GM04503 (cell line): ENCODE results near the gene PTPA.
A peak's percentile ranks its signal among the peaks of the same experiment; 100 is the strongest.

Experiments used
- DNase-seq: peaks from one replicate; pipeline ENCODE4 v3.0.0-alpha.2; 2012; ENCODE audit warnings: low read depth

Gene PTPA

DNA sequence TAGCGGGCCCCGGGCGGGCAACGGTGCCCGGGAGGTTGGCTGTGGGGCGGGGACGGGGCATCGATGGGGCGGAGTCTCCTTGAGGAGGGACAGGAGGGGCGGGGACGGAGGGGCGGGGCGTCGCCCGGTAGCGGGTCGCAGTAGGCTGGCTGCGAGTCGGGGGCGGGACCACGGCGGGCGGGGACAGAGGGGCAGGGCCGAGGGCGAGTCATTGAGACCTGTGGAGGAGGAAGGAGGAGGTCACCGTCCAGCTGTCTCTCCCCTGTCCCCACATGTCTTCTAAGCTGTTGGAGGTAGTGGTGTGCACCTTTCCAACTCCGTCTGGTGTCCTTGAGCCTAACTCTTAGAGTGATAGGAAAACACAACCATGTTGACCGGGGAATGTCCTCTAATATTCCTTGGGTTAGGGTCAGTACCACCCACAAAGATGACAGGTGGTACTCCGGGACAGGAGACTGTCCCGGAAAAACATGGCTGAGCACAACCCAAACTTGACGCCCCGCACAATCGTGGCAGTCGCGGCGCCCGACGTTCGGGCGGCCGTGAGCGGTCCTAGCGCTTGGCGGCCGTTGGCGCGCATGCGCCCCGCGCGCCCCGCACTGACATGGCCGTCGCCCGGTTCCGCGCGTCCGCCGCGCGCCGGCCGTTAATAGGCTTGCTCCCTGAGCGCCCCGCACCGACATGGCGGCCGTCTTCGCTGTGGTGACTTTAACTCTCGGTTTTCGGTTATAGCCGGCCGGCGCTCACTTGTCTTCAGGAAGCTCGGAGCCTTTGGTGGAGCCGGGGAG lies at the start of gene PTPA, which contains the start of gene CRAT:
PTPA (plus strand) TSS at position 676 of the 788 bp plus-strand sequence. CDS start 186 bp downstream, outside the sequence.
CRAT (minus strand) TSS at position 54 of the 788 bp plus-strand sequence. CDS start 284 bp downstream, outside the sequence.
- peak; percentile 46 for DNase-seq

DNA sequence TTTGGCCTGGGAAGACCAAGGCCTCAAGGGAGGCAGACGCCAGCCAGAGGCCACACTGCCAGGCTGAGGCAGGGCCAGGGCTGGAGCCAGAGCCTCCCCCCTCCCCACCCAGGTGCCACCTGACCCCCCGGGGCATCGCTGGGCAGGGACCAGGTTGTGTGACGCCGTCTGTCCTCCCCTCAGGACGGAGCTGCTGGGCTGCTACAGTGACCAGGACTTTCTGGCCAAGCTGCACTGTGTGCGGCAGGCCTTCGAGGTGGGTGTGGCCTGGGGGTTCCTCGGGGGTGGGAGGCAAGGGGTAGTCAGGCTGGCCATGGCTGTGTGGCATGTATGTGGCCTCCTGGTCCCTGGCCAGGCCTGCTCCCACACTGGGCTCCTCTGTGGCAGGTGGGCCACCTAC lies 48.2 kb upstream of the PTPA start:
- DNase-seq = no peak

GRCh38 chr9:129064499-129064908 lies 46.7 kb upstream of the PTPA start:
- DNase-seq = no peak

GRCh38 chr9:129068110-129068509 lies 43.1 kb upstream of the PTPA start:
- no peak for DNase-seq

DNA sequence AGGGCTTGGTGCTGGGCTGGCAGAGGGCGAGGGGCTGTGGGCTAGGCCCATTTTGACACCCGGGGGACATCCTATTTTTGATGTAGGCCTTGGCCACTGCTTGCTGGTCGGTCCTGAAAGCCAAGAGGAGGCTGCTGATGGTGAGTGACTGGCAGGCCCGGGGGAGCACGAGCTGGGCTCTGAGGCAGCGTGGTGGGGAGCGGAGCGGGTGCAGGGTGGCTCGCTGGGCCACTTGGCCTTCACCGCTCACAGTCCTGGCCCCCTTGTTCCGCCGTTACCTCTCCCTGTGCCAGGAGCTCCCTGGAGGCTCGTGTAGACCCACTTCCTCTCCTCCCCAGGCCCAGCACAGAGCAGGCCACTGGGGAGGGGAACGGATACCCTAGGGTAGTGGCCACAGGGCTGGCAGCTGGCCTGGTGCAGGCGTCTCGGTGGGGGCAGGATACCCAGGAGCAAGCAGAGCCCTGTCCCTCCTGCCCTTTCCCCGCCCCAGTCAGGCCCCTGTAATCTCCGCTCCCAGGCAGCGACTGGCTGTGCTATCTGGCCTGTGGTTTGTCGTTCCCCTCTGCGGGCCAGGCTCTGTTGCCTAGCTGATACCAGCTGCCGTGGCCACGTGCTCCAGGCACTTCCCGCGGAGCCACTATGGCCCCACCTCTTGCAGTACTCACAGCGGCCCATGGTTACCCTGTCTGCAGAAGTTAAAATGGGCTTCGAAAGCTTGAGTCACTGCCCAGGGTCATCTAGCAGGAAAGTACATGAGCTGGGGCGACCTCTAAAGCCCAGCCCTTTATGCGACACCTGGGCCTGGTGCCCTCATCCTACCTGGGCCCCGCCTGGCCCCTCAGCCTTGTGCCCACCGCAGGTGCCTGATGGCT lies 42.0 kb upstream of the PTPA start:
- DNase-seq = no peak

- no peak for DNase-seq
Measured at GRCh38 chr9:129069862-129070641, 41.2 kb upstream of the PTPA start.

DNA sequence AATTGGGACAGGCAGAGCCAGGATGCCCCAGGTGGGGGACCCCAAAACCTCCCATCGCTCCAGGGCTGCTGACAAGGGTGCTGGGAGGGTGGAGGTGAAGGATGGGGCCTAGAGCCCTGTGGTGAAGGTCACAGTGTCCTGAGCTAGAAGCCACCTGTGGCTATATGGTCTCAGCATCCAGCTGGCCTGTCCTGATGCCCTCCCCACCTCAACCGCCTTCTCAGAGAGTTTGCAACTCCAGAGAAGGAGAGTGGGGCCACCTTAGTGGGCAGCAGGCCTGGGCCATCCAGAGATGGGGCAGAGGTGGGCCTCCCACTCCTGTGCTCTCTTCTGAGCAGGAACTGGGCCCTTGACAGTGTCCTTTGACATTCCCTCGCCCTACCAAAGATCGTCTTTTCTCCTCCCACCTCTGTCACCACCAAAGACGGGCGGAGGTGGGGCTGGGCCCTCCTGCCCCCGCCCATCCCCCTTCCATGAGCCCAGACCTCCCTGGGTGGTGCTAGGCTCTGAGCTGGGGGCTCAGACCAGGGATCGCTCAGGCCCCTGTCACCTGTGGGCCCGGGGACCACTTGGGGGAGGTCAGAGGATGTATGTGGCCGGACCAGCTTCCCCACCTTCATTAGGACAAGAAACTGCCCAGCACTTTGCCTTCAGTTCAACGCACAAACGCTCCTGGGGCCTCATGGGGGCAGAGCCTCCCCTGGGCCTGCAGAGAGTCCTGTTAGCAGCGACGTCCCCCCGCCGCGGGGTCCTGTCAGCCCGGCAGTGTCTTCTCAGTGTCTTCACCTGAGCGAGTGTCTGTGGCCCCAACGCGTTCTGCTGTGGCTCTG lies 40.3 kb upstream of the PTPA start:
- no peak for DNase-seq

GRCh38 chr9:129071526-129072126 lies 39.6 kb upstream of the PTPA start:
- no peak for DNase-seq

GRCh38 chr9:129072171-129072570 lies 39.0 kb upstream of the PTPA start:
- DNase-seq = no peak

GRCh38 chr9:129073404-129073803 lies 37.8 kb upstream of the PTPA start:
- no peak for DNase-seq

- no peak for DNase-seq
Measured at GRCh38 chr9:129074106-129074505, 37.1 kb upstream of the PTPA start.

- DNase-seq = no peak
Measured at GRCh38 chr9:129075996-129076639, 35.1 kb upstream of the PTPA start.

DNA sequence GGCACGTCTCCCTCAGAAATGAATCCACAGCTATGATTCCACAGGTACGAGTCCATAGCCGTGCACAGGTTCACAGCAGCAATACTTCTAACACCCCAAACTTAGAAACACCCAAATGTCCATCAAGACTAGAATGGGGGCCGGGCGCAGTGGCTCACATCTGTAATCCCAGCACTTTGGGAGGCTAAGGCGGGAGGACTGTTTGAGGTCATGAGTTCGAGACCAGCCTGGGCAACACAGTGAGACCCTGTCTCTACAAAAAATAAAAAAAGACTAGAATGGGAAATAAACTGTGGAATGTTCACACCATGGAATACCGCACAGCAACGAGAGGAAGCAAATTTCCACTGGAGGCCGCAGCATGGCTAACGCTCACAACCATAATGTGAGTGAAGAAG lies 34.6 kb upstream of the PTPA start:
- no peak for DNase-seq

DNA sequence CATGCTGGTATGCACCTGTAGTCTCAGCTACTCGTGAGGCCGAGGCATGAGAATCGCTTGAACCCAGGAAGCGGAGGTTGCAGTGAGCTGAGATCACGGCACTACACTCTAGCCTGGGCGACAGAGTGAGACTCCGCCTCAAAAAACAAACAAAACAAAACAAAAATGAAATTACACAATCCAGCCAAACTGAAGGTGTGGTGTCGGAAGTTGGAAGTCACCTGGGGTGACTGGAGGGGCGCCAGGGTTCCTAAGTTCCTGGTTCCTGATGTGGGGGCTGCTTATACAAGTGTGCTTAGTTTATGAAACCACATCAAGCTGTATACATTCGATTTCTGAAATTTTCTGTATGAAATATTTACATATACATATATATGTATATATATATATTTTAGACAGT lies 34.0 kb upstream of the PTPA start:
- no peak for DNase-seq

GRCh38 chr9:129078691-129079503 lies 32.3 kb upstream of the PTPA start:
- DNase-seq = no peak

DNA sequence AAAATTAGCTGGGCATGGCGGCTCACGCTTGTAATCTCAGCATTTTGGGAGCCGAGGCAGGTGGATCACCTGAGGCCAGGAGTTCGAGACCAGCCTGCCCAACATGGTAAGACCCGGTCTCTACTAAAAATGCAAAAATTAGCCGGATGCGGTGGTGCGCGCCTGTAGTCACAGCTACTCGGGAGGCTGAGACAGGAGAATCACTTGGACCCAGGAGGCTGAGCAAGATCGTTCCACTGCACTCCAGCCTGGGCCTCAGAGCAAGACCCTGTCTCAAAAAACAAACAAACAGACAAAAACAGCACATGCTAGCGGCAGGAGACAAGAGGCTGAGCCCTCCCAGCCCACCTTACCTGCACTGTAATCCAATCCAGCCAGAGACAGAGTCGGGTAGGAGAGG lies 31.4 kb upstream of the PTPA start:
- DNase-seq = no peak

- no peak for DNase-seq
Measured at GRCh38 chr9:129080298-129080600, 31.0 kb upstream of the PTPA start.

- peak; percentile 95 for DNase-seq
Measured at GRCh38 chr9:129080601-129081387, 30.4 kb upstream of the PTPA start, which contains the start of gene DOLPP1. Gene DOLPP1 (plus strand): TSS chr9:129081111. CDS start chr9:129081132, 21 bp downstream.
